SK-MEL-5 (cell line): ENCODE data around the gene ARMC9. TPM values are rescaled to one million over a fixed set of nuclear protein-coding genes. Genes with fewer than 3 reads are reported as not detected.
"Not testable (repeated sequence)": the region's sequence is repeated elsewhere in the genome, so short reads cannot be mapped to it uniquely, and the experiment has no call there.

Experiments
- DNase-seq: peaks from one replicate; pipeline ENCODE4 v3.0.0-alpha.2; 2016; ENCODE audit warnings: low read depth, low spot score
- in situ Hi-C: cut with HindIII; loops from 2 replicates; pipeline ENCODE4 v1.10.0; 2016; ENCODE audit warnings: low sequenced_read_pairs, high pct_unique_total_duplicates, low pct_unique_long_range_greater_than_20kb
- total RNA-seq: library from RNA; depleted of rRNA; stranded (reverse); fragments of >200 nt; shearing (Covaris generic); gene quantifications from 2 replicates; pipeline ENCODE4 v1.2.3, GENCODE V29; 2014

ARMC9 gene
- total RNA-seq, 1 experiment from 2014 or later, result 23.0 TPM

DNA sequence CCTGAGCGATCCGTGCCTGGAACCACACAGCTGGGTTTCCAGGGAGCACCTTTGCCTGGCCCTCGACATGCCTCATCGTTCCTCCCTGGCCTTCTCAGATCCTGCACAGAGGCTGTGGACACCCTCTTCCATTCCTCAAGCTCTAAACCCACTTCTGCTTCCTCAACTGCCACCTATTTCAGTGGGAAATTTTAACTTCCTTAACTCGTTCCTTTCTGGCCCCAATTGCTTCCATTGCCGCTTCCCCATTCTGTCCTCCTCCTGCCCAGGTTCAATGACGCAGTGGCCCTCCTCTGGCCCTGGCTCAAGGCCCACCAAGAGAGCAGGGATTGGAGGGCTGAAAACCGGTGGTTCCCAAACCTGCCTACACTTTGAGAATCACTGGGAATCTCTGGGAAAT is 192.2 kb downstream of the ARMC9 start:
- no peak for DNase-seq
- in situ Hi-C loops, result no loop called here

DNA sequence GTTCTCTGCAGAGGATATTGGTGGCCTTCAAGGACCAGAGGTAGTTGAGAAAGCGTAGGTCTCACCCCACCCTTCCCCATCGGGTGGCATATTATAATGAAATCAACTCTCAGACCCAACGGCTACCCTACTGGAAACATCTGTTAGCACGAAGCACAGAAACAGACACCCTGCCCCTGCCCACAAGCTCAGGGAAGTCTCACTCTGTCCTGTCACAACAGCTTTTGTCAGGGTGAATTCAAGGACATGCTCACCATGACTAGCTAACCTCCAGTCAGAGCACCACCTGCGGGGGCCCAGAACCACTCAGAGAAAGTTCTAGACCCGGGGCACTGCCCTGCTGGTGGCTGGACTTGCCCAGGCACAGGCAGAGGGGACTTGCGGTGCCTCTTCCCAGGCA is 193.6 kb downstream of the ARMC9 start:
- no peak for DNase-seq
- in situ Hi-C loops, result no loop called here

DNA sequence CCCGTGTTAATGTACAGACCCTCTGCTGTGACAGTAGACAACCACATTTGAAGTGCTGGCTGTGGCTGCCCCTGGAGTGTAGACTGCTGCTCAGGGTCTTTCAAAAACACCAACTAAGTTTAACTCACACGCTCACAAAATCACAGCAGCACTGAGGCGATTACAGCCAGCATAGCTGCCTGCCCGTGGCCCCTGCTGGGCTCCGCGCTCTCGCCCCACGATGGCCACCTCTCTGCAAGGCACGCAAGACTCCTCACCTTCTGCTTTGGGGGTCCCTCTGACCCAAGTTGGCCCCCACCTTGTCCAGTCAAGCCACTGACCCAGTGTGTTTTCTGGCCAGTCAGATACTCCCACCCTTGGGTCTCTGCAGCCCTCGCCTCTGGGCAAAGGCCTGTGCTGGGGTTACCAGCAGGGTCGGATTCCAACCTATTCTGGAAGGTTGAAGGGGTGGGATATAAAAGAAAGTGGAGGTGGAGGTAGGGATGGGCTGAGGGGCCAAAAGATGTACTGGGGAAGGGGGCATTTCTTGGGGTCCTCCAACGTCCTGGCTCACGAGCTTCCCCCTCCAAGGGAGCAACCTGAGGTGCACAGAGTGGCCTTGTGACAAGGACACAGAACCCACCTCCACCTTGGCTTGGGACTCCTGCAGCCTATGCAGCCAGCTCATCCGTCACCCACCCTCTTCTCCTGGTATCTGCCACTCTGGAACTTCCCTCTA is 194.2 kb downstream of the ARMC9 start:
- in situ Hi-C loops, result no loop called here

DNA sequence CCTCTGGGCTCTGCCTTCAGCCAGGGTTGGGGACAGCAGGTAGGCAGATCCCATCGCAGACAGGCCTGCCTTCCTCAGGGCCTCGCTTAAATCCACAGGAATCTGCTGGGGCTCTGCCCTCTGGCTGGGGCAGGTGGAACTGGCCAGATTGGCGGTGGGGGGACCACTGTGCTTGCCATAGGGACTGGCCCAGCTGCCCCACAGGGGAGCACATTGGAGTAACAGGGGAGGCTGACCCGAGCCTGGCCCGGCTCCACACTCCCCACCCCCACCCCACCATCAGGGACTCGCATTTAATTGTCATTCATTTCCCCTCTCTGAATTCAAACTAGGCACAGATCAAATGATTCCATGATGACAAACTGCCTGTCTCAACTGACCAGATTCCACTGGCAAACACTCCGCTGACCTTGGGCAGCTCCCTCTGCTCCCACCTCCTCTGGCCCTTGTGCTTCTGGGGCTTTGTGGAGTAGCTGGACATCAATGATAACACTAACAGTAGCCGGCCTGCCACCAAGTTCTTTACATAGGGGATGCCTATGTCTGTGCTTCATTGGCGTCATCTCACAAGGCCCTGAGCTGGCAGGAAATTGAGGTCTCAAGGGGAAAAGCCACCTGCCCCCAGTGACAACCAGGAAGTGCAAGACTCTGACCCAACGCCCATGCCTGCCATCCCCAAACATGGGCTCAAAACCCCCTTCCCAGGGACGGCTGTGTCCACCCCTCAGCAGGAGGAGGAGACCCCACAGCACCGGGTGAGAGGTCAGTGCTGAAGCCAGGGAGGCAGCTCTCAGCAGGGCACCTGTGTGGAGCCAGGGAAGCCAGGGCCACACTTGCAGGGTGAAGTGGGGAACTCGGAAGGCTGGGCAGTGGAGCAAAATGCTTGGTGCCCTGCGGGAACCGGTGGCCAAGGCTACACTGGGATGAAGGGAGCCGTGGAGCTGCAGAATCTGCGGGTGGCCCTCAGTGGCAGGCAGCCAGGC is 195.0 kb downstream of the ARMC9 start:
- in situ Hi-C loops, result no loop called here
- no peak for DNase-seq

More for the DNA sequence above, 194.2 kb downstream of the ARMC9 start:
- DNase-seq, result no peak

DNA sequence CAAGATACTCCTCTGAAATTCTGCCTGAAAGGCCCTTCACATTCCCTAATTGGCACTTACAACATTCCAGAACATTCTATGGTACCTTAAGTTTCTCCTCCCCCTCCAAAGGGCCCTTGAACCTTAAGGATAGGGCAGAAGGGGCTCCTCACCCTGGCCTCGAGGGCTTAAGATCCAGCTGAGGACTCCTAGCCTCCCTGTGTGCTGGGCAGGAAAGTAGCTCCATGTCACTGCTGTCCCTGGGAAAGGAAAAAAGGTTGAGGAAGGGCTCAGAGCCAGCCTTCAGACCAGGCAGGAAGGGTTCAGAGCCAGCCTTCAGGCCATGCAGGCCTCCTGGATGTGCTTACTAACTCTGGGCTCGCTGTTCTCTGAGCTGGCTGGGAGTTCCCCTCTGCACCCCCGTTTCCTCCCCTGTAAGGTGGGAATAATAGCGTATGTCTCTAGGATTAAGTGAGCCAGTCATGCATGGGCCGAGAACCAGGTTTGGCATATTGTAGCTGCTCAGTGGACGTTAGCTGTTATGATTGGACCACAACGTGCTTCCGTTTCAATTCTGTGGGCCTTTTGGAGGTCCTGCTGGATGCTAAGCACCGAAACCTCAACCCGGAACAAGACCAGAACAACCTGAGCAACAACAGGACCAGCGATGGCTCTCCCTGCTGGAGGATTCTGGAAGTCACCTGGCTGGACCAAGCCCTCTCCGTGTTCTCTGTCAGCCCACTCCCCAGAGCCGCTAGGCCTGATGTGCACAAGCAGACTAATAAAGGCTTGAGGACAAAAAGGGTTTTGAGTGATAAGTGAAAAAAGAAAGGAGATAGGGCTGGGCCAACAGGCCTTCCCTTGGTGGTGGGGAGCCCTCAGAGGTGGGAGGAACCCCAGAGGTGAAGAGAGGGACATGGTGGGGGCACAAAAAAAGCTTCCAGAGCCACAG is 196.0 kb downstream of the ARMC9 start:
- peak; percentile 36 for DNase-seq

DNA sequence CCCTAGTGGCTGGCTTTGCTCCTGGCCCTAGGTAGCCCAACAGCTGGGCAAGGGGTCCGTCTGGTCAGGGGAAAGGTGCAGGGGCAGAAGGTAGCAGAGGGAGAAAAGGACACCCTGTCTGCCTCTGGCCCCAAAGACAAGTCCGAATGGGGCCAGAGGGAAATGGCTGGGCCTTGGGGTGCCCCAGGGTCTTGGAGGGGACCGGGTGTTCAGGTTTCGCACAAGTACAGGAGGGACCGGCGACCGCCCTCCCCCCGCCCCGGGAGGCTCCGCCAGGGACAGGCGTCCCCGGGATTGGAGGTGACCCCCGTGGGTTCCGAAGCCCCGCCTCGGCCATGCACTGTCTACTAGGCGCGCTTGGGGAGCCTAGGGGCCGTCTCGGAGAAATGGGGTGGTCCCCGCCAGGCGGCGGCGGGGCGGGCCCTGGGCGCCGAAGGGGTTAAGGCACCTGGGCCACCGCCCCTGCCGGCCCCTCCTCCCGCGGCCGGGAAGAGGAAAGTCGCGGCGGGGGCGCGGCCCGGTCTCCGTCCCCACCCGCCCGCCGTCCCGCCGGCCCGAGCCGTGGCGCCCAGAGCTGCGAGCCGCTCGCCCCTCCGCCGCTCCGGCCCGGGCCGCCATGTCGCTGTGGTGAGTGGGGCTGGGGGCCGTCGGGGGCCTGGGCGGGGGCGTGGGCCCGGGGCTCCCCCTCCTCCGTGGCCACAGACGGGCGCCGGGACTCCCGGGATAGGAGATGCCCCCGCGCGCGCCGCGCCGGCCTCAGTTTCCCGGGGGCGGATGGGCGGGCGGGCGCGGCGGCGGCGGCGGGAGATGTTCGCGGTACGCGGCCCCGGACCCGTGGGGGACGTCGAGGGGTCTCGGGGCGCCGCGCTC is 197.0 kb downstream of the ARMC9 start, which contains the start of gene B3GNT7:
Gene B3GNT7 (plus strand): TSS at position 523 of the 870 bp plus-strand sequence. CDS start 94 bp downstream, at position 617.
- in situ Hi-C loops, result no loop called here
- DNase-seq, result no peak

More for the DNA sequence above, 196.0 kb downstream of the ARMC9 start:
- in situ Hi-C loops, result no loop called here

DNA sequence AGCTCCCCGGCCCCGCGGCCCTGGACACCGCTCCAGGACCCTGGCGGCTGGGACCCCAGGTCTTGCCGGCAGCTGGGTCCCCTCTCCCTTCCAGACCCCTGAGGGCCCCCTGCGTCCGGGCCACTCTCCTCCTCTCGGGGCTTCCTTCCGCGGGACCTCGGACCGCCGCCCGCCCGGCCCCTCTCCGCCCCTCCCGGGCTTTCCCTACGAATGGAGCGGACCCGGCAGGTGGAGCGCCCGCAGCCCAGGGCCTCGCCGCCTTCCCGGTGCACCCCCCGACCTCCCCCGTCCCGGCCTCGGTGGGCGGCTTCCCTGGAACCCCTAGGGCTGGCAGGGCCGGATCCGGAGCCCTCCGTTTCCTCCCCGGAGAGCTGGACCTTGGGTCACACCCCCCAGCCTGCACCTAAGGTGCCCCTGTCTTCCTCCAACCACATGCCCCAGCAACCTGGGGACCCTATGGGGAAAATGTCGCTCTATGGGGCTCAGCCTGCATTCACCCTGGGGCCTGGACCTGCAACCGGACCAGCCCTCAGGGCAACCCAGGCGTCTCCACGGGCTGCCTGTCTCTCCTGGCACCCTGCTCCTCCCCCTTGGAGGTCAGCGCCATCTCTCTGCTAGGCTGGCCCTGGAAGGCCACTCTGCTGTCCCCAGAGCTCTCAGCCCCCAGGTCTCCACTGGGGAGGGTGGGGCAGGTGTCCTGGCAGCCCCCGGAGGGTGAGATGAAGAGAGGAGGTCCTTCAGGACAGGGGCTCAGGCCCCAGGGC is 197.8 kb downstream of the ARMC9 start:
- DNase-seq, result no peak
- in situ Hi-C loops, result no loop called here

DNA sequence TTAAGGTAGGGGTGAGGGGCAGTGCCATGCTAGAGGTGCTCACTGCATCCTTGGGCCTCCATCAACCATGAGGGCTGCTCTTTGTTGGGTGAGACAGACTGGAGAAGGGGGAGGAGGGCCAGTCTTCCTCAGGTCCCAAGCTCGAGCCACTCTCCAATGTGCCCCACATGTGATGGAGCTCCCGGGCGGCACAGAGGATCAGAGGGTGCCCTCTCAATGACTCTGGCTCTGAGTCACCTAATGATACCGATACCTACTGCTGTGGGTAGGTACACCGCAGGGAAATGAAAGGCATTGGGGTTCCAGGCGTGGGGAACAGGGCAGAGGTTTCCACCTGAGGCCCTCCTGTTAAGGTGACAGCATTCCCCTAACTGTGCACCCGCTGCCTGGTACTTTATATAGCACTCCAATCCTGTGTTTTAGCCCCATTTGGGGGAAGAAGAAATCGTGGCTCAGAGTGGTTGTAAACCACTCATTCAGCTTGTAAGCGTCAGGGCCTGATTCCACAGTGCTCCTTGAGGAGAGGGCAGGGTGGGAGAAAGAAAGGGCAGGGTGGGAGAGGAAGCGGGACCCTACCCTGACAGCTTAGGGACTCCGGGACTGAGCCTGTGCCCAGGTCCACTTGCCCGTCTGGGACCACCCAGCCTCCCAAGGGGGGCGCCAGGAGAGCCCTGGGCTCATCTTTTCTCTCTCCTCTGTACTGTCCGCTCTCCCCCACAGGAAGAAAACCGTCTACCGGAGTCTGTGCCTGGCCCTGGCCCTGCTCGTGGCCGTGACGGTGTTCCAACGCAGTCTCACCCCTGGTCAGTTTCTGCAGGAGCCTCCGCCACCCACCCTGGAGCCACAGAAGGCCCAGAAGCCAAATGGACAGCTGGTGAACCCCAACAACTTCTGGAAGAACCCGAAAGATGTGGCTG is 198.8 kb downstream of the ARMC9 start:
- no peak for DNase-seq
- in situ Hi-C loops, result no loop called here

DNA sequence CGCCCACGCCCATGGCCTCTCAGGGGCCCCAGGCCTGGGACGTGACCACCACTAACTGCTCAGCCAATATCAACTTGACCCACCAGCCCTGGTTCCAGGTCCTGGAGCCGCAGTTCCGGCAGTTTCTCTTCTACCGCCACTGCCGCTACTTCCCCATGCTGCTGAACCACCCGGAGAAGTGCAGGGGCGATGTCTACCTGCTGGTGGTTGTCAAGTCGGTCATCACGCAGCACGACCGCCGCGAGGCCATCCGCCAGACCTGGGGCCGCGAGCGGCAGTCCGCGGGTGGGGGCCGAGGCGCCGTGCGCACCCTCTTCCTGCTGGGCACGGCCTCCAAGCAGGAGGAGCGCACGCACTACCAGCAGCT is 199.5 kb downstream of the ARMC9 start:
- in situ Hi-C loops, result no loop called here
- DNase-seq, result no peak

DNA sequence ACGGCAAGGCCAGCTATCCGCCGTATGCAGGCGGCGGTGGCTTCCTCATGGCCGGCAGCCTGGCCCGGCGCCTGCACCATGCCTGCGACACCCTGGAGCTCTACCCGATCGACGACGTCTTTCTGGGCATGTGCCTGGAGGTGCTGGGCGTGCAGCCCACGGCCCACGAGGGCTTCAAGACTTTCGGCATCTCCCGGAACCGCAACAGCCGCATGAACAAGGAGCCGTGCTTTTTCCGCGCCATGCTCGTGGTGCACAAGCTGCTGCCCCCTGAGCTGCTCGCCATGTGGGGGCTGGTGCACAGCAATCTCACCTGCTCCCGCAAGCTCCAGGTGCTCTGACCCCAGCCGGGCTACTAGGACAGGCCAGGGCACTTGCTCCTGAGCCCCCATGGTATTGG is 200.2 kb downstream of the ARMC9 start:
- in situ Hi-C loops, result no loop called here
- no peak for DNase-seq

DNA sequence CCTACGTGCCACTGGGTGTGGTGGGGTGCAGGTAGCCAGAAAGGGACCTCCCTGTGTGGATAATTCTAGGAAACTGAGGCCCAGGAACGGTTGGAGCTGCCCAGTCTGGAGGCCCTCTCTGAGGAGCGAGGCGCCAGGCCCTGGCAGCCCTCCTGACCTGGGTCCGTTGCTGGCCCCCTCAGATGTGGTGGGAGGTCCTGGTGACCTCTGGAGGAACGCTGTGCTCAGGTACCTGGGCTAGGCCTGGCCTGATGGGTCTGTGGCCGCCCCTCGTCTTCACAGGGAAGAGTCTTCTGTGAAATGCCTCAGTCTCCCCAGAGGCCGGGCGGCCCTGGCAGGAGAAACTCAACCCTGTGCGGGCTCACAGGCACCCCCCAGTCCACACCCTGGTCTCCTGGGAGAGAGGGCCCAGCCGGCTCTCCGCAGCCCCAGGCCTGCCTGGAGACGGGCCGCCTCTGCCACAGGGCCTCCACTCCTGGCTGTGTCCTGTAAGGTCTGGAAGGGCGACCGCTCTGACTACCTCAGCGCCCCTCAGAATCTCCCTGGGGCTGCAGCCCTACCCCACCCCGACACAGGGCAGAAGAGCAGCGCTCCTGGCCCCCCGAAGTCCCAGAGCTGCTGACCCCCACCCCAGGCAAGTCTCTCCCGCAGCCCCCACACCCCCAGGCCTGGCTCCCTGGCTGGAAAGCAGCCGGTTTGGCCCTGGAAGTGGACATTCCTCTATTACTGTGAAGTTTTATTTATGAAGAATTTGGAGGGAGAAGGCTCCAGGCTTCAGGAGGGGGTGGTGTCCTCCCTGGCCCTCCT is 200.8 kb downstream of the ARMC9 start:
- in situ Hi-C loops, result no loop called here
- DNase-seq, result no peak

DNA sequence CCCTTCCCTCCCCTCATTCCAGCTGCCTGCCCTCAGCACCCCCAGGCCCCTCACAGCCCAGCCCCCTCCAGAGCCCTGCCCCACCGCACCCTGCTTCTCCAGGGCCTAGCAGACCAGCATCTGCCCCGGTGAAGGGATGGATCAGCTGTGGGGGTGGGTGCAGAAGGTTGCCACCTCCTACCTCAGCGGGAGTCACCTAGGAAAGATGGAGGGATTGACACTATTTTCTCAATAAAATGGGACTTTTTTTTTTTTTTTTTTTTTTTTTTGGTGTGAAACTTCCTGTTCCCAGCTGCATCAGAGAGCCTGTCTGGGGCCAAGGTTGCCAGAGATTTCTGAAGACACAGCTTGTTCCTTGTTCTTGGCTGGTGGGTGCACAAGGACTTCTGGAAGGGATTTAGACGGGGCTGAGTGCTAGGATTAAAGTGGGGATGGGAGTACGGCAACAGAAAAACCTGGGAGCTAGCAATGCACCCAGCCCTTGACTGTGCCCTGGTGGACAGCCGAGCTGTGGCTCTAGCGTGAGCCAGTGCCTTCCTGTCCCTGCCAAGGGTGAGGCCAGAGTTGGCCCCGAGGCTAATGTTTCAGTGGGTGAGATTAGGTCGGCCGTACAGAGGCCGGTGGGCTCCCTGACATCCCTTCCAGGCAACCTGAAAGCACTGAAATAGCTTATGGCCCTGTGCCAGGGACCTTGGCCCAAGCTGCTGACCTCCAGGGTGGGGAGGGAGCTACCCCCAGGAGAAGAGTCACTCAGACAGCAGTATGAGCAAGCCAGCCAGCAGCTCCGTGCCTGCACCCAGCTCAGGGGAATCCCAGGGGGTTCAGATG is 201.6 kb downstream of the ARMC9 start:
- in situ Hi-C loops, result no loop called here
- peak; percentile 33 for DNase-seq

DNA sequence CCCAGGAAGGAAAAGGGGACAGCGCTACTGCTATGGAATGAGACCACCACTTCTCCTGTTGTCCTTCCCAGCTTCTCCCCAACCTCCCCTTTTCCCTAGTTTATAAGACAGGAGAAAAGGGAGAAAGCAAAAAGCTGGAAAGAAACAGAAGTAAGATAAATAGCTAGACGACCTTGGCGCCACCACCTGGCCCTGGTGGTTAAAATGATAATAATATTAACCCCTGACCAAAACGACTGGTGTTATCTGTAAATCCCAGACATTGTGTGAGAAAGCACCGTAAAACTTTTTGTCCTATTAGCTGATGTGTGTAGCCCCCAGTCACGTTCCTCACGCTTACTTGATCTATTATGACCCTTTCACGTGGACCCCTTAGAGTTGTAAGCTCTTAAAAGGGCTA is 202.2 kb downstream of the ARMC9 start:
- in situ Hi-C loops, DNase-seq: not testable (repeated sequence)

DNA sequence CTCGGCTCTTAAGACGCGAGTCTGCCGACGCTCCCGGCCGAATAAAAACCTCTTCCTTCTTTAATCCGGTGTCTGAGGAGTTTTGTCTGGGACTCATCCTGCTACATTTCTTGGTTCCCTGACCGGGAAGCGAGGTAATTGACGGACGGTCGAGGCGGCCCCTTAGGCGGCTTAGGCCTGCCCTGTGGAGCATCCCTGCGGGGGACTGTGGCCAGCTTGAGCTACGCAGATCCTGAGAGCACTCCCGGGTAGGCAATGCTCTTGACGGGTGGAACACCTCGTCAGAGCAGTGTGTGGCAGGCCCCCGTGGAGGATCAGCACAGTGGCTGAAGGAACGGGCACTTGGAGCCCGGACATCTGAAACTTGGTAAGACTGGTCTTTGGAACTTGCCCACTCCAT is 202.7 kb downstream of the ARMC9 start:
- in situ Hi-C loops, result not testable (repeated sequence)

More for the DNA sequence above, 202.7 kb downstream of the ARMC9 start:
- DNase-seq, result not testable (repeated sequence)
